ENCODE measurements around the gene YARS1.

- TF ChIP-seq CTCF (conservative IDR thresholded peaks at IDR 0.05; ENCODE audit: low read depth in 2 of 2) (no peak), EZH2phosphoT487 (IDR thresholded peaks at IDR 0.05; ENCODE audit: unreplicated experiment) (no peak), CREB1 (CRISPR knock-in tag; IDR thresholded peaks at IDR 0.05; ENCODE audit: low read depth) (no peak), STAT1 (IDR thresholded peaks at IDR 0.05; ENCODE audit: unreplicated experiment) (no peak), POLR2AphosphoS5 (IDR thresholded peaks at IDR 0.05; ENCODE audit: low read depth) (no peak)
Measured at GRCh38 chr1:32858791-32859190, 41.6 kb upstream of the YARS1 start.
